RWPE2 (cell line): ENCODE results near the gene ANO7.

Experiments used
- ATAC-seq: fragments of 200-7000 bp; cut with Tn5 transposase; 3 replicates; pipeline ENCODE4 v1.9.1; 2021; ENCODE audit warnings: low read depth
- DNase-seq: peaks from one replicate; pipeline ENCODE4 v3.0.0-alpha.2; 2020; ENCODE audit warnings: low spot score
- H3K27ac ChIP-seq: fragments of 450-650 bp; 2 replicates; pipeline ENCODE4 v1.5.1; 2017; ENCODE audit warnings: mild to moderate bottlenecking; ENCODE audit not compliant: poor library complexity, severe bottlenecking
- H3K27me3 ChIP-seq: fragments of 250-450 bp; sonication (Bioruptor Pico); 2 replicates; pipeline ENCODE4 v1.5.1; 2021; ENCODE audit warnings: mild to moderate bottlenecking, moderate library complexity; ENCODE audit not compliant: insufficient read depth, poor library complexity, severe bottlenecking
- H3K36me3 ChIP-seq: fragments of 250-450 bp; sonication (Bioruptor Pico); 2 replicates; pipeline ENCODE4 v1.5.1; 2020; ENCODE audit warnings: low read depth, mild to moderate bottlenecking, moderate library complexity
- H3K4me1 ChIP-seq: fragments of 250-450 bp; sonication (Bioruptor Pico); 2 replicates; pipeline ENCODE4 v1.5.1; 2021; ENCODE audit warnings: mild to moderate bottlenecking, moderate library complexity; ENCODE audit not compliant: insufficient read depth, poor library complexity, severe bottlenecking
- H3K4me3 ChIP-seq: fragments of 250-450 bp; sonication (Bioruptor Pico); 2 replicates; pipeline ENCODE4 v1.5.1; 2021; ENCODE audit warnings: mild to moderate bottlenecking, moderate library complexity; ENCODE audit not compliant: severe bottlenecking
- H3K9me3 ChIP-seq: fragments of 250-450 bp; sonication (Bioruptor Pico); 2 replicates; pipeline ENCODE4 v1.5.1; 2021; ENCODE audit warnings: mild to moderate bottlenecking, moderate library complexity; ENCODE audit not compliant: severe bottlenecking
- TF ChIP-seq, protein P1 (sequence below): fragments of 450-650 bp; IDR thresholded peaks from one replicate; pipeline ENCODE4 v1.5.1; 2017; ENCODE audit warnings: mild to moderate bottlenecking, moderate library complexity; ENCODE audit not compliant: poor library complexity, severe bottlenecking

The ANO7 gene, protein sequence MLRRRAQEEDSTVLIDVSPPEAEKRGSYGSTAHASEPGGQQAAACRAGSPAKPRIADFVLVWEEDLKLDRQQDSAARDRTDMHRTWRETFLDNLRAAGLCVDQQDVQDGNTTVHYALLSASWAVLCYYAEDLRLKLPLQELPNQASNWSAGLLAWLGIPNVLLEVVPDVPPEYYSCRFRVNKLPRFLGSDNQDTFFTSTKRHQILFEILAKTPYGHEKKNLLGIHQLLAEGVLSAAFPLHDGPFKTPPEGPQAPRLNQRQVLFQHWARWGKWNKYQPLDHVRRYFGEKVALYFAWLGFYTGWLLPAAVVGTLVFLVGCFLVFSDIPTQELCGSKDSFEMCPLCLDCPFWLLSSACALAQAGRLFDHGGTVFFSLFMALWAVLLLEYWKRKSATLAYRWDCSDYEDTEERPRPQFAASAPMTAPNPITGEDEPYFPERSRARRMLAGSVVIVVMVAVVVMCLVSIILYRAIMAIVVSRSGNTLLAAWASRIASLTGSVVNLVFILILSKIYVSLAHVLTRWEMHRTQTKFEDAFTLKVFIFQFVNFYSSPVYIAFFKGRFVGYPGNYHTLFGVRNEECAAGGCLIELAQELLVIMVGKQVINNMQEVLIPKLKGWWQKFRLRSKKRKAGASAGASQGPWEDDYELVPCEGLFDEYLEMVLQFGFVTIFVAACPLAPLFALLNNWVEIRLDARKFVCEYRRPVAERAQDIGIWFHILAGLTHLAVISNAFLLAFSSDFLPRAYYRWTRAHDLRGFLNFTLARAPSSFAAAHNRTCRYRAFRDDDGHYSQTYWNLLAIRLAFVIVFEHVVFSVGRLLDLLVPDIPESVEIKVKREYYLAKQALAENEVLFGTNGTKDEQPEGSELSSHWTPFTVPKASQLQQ

DNA sequence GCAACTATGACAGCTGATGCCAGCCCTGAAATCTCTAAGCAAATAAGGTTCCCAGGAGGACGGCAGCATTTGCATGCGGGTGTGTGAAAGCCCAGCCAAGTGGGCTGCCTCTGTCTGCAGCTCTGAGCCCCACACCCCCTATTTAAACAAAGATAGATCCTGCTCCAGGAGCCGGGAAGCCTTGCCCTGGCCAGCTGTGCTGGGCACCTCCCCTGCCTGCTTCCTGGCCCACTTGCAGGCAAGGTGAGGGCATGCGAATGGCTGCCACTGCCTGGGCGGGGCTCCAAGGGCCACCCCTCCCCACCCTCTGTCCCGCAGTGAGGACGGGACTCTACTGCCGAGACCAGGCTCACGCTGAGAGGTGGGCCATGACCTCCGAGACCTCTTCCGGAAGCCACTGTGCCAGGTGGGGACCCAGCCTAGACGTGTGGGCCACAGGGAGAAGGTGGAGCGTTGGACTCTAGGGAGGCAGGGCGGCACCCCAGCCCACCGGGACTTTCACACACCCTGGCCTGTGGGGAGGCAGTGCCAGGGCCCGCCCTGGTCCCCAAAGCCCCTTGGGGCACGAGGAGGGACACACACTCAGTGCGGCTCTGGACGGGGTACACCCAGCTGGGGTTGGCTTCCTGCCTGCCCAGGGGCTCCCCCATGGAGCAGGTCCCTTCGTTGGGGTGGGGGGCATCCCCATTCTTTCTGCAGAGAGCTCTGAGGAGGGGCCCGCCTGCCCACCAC, at the start of gene ANO7:
ANO7 (plus strand) TSS at position 317 of the 732 bp plus-strand sequence. CDS start 1,387 bp downstream, outside the sequence.
- TF ChIP-seq, protein P1, sequence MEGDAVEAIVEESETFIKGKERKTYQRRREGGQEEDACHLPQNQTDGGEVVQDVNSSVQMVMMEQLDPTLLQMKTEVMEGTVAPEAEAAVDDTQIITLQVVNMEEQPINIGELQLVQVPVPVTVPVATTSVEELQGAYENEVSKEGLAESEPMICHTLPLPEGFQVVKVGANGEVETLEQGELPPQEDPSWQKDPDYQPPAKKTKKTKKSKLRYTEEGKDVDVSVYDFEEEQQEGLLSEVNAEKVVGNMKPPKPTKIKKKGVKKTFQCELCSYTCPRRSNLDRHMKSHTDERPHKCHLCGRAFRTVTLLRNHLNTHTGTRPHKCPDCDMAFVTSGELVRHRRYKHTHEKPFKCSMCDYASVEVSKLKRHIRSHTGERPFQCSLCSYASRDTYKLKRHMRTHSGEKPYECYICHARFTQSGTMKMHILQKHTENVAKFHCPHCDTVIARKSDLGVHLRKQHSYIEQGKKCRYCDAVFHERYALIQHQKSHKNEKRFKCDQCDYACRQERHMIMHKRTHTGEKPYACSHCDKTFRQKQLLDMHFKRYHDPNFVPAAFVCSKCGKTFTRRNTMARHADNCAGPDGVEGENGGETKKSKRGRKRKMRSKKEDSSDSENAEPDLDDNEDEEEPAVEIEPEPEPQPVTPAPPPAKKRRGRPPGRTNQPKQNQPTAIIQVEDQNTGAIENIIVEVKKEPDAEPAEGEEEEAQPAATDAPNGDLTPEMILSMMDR: no peak
- DNase-seq: no peak

DNA sequence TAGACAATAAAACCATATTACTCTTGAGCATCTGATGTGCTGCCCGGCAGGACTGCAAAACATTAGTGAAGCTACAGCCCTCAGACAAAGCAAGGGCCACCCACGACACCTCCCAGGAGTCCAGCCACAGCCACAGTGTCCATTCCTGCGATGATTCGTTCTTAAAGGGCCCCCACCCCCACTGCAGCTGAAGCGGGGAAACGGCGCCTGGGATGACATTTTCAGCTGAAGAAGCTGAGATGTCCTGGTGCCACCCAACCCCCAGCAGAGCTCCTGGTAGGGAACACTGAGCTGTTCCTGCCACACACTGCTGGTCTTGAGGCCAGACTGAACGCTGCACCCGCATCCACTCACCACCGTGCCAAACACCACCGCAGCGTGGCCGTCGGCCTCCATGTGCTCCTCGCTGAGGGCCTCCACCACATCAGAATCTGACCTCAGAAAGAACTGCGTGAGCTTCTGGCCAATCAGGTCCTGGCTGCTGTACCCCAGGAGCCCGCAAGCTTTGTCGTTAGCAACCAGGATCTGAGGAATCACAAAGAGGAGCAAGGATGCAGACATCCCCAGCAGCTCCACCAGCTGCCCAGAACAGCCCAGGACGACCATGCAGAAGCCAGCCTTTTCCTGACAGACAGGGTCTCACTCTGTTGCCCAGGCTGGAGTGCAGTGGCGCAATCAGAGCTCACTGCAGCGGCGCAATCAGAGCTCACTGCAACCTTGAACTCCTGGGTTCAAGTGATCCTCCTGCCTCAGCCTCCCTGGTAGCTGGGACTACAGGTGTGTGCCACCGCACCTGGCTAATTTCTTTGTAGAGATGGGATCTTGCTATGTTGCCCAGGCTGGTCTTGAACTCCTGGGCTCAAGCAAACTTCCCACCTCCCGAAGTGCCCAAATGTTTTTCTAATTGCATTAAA, 48.7 kb upstream of the ANO7 start:
- Histone ChIP-seq H3K36me3 (peaks cover 14% of the 10 kb centered on the region; the same call in 1 of the 2 replicates), H3K4me3 (no peak overlapping the region), H3K27ac (no peak overlapping the region), H3K9me3 (no peaks in the 10 kb centered on the region), H3K27me3 (no peaks in the 10 kb centered on the region), H3K4me1 (no peaks in the 10 kb centered on the region)
- ATAC-seq (no peak), DNase-seq (no peak)
- TF ChIP-seq, protein P1: no peak

More for the DNA sequence above, at the start of gene ANO7:
- no peak within 1 kb of the TSS for H3K27ac ChIP-seq
- no peaks in the 10 kb centered on the region for H3K4me1 ChIP-seq
- peak; percentile 65 for ATAC-seq
- no peaks in the 10 kb centered on the region for H3K36me3 ChIP-seq
- H3K27me3 ChIP-seq: no peaks in the 10 kb centered on the region
- H3K9me3 ChIP-seq: no peaks in the 10 kb centered on the region
- H3K4me3 ChIP-seq: no peak within 1 kb of the TSS

DNA sequence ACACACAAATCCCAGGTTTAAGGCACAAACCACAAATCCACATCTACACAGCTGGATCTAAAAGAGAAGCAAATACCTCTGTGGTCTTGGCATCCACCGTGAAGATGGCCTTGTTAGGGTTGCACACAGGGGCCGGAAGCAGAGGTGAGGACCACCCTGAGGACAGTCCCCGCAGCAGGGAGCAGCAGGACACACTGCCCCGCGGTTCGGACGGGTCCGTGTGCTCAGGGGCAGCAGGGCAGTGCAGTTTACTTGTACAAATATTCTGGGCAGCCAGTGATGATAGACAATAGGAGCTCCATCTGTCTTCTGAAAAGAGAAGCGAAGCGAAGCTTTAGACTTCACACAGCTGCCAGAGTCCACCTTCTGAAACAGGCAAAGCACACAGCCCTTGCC, 48.0 kb upstream of the ANO7 start:
- ATAC-seq: no peak

More for the DNA sequence above, 48.0 kb upstream of the ANO7 start:
- H3K4me3 ChIP-seq: no peak overlapping the region
- peaks cover 14% of the 10 kb centered on the region; the same call in 1 of the 2 replicates for H3K36me3 ChIP-seq
- DNase-seq: no peak
- TF ChIP-seq, protein P1: no peak
- no peaks in the 10 kb centered on the region for H3K9me3 ChIP-seq
- no peaks in the 10 kb centered on the region for H3K27me3 ChIP-seq
- H3K27ac ChIP-seq: no peak overlapping the region
- H3K4me1 ChIP-seq: no peaks in the 10 kb centered on the region
